ENCODE measurements around the gene TRIM6. TPM values are rescaled to one million over a fixed set of nuclear protein-coding genes. Genes with fewer than 3 reads are reported as not detected.

The TRIM6 gene
- total and polyA plus RNA-seq, 2 donors from 2014 or later: 6.5 to 7.4 TPM

DNA sequence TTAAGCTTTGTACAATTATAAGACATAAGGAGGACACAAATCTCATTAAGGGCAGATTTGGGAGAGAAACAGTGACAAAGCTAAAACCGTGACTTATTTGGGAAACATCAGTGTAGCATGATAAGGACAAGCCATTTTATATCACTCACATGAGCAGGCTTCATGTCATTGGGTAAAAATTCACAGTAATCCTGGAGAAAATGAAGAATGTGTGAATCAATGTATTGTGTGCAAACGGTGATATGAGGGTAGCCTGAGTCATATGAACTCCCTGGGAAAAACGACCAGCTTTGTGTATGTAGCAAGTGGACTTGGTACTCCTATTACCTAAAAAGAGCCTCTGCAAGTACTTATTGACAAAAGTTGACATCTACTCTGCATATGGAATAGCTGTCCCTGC is 22.4 kb downstream of the TRIM6 start:
- H3K4me3 ChIP-seq (ENCODE audit: low read length in 3 of 3): no peak overlapping the region
- intact Hi-C loops (cut with DNase I): no loop called here
- FAIRE-seq (no peak), DNase-seq (no peak)
- H3K9me3 ChIP-seq (ENCODE audit: control insufficient read depth in 2 of 3, insufficient read depth in 1 of 3, low read length in 3 of 3): no peaks in the 10 kb centered on the region
- TF ChIP-seq, protein P1, sequence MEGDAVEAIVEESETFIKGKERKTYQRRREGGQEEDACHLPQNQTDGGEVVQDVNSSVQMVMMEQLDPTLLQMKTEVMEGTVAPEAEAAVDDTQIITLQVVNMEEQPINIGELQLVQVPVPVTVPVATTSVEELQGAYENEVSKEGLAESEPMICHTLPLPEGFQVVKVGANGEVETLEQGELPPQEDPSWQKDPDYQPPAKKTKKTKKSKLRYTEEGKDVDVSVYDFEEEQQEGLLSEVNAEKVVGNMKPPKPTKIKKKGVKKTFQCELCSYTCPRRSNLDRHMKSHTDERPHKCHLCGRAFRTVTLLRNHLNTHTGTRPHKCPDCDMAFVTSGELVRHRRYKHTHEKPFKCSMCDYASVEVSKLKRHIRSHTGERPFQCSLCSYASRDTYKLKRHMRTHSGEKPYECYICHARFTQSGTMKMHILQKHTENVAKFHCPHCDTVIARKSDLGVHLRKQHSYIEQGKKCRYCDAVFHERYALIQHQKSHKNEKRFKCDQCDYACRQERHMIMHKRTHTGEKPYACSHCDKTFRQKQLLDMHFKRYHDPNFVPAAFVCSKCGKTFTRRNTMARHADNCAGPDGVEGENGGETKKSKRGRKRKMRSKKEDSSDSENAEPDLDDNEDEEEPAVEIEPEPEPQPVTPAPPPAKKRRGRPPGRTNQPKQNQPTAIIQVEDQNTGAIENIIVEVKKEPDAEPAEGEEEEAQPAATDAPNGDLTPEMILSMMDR (IDR thresholded peaks at IDR 0.05; ENCODE audit: borderline replicate concordance, extremely low read depth, insufficient read depth): no peak
- H3K9ac ChIP-seq (ENCODE audit: low read length in 3 of 3): no peak overlapping the region
- H3K4me1 ChIP-seq (ENCODE audit: control insufficient read depth in 2 of 3, insufficient read depth in 2 of 3, low read depth in 1 of 3, low read length in 3 of 3): no peaks in the 10 kb centered on the region
- H3K27ac ChIP-seq (ENCODE audit: low read depth in 2 of 2, low read length in 2 of 2): no peak overlapping the region
- H3K27me3 ChIP-seq (ENCODE audit: control insufficient read depth, insufficient read depth, low read length): no peaks in the 10 kb centered on the region
- no peaks in the 10 kb centered on the region for H3K36me3 ChIP-seq (ENCODE audit: control insufficient read depth in 2 of 3, insufficient read depth in 3 of 3, low read length in 3 of 3)

DNA sequence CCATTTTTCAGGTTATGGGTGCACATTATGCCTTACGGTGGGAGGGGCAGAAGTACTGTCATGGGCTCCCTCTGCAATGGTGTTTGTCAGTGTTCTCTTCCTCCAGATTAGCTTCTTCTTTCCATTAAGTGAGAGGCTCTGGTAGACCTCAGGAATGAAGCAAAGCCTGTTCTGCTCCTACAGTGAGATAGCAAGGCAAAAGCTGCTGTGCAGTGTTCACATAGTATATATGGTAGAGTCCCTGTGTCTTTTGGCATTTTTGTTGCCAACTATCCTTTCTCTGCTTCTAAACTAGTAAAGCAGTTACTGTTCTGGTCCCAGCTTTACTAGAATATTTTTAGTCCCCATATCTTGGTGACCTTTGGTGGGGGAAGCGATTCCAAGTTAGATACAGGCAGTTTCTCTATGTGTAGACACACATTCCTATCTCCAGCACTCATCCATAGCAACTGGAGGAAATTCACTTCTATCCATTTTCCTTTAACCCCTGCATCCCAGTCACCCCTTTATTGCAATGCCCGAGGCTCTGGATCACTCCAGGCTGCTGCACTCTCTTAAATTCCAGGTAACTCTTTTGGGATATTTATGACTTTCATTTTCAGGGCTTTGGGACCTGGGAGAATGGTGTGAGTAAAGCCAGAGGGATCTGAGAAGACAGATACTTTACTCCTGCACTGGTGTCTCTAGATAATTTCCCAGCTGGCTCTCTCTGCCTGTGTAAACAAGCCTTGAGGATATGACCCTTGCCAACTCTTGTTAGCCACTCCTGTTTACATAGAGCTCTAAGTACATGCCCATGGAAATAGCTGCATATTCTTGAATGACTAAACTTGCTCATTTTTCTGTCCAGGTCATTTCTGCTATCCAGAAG is 24.4 kb downstream of the TRIM6 start:
- H3K27ac ChIP-seq (ENCODE audit: low read depth in 2 of 2, low read length in 2 of 2): no peak overlapping the region
- H3K4me1 ChIP-seq (ENCODE audit: control insufficient read depth in 2 of 3, insufficient read depth in 2 of 3, low read depth in 1 of 3, low read length in 3 of 3): peaks cover 0 to 10% (median 0%) of the 10 kb centered on the region in 3 donors
- FAIRE-seq (no peak), DNase-seq (peak in 2 of 5 donors; percentile 21 to 29)
- H3K4me3 ChIP-seq (ENCODE audit: low read length in 3 of 3): no peak overlapping the region
- TF ChIP-seq, protein P1 (IDR thresholded peaks at IDR 0.05; ENCODE audit: borderline replicate concordance, extremely low read depth, insufficient read depth): no peak
- no peaks in the 10 kb centered on the region for H3K27me3 ChIP-seq (ENCODE audit: control insufficient read depth, insufficient read depth, low read length)
- intact Hi-C loops (cut with DNase I): no loop called here
- no peaks in the 10 kb centered on the region for H3K9me3 ChIP-seq (ENCODE audit: control insufficient read depth in 2 of 3, insufficient read depth in 1 of 3, low read length in 3 of 3)
- H3K9ac ChIP-seq (ENCODE audit: low read length in 3 of 3): no peak overlapping the region
- H3K36me3 ChIP-seq (ENCODE audit: control insufficient read depth in 2 of 3, insufficient read depth in 3 of 3, low read length in 3 of 3): no peaks in the 10 kb centered on the region

DNA sequence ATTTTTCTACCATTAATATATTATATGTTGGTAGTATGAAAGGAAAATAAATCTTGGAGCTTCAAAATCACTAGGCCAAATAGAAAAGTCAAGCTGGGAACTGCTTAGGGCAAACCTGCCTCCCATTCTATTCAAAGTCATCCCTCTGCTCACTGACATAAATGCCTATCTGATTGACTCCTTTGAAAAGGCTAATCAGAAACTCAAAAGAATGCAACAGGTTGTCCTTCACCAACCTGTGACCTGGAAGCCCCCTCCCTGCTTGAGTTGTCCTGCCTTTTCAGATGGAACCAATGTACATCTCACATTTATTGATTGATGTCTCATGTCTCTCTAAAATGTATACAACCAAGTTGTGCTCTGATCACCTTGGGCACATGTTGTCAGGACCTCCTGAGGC is 25.1 kb downstream of the TRIM6 start:
- DNase-seq: no peak
- TF ChIP-seq, protein P1 (IDR thresholded peaks at IDR 0.05; ENCODE audit: borderline replicate concordance, extremely low read depth, insufficient read depth): no peak
- H3K27ac ChIP-seq (ENCODE audit: low read depth in 2 of 2, low read length in 2 of 2): no peak overlapping the region
- no peak overlapping the region for H3K4me3 ChIP-seq (ENCODE audit: low read length in 3 of 3)
- no peaks in the 10 kb centered on the region for H3K9me3 ChIP-seq (ENCODE audit: control insufficient read depth in 2 of 3, insufficient read depth in 1 of 3, low read length in 3 of 3)
- H3K27me3 ChIP-seq (ENCODE audit: control insufficient read depth, insufficient read depth, low read length): no peaks in the 10 kb centered on the region
- H3K4me1 ChIP-seq (ENCODE audit: control insufficient read depth in 2 of 3, insufficient read depth in 2 of 3, low read depth in 1 of 3, low read length in 3 of 3): peaks cover 0 to 12% (median 0%) of the 10 kb centered on the region in 3 donors
- no peaks in the 10 kb centered on the region for H3K36me3 ChIP-seq (ENCODE audit: control insufficient read depth in 2 of 3, insufficient read depth in 3 of 3, low read length in 3 of 3)
- no peak overlapping the region for H3K9ac ChIP-seq (ENCODE audit: low read length in 3 of 3)
- no peak for FAIRE-seq
- intact Hi-C loops (cut with DNase I): no loop called here

All from kidney (tissue), 14 donors.